ENCODE results near the gene METTL25. TPM values are rescaled to one million over a fixed set of nuclear protein-coding genes. Genes with fewer than 3 reads are reported as not detected.

The METTL25 gene
- total RNA-seq, 1 experiment from 2014 or later, result 3.5 TPM

DNA sequence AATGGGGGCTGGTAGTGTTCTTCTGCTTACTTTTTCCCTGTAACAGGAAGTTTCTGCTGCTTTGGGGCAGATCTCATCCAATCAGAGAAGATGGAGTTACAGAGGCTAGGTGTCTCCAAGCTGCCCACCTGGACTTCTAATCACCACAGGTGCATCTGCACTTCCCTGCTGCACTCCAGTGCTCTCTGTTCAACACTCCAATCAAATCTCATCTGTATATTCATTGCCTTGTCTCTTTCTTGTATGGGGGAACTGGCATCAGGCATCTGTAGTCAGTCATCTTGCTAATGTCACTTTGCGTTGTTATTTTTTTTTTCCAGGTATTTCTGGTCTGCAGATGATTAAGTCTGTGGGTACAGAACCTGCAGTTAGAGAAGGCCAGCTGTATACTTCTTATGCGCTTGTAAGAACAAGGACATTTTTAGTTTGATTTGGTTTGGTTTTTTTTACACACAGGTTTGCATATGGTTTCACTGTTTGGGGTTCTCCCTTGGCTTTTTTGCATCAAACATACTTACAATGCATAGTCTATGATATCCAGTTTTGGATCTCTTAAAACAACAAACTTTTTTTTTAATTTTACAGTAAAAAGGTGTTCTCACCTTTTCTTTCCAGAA, 116.0 kb downstream of the METTL25 start:
- DNase-seq (ENCODE audit: low read depth, low spot score) (no peak), ATAC-seq (no peak)
- H3K27ac ChIP-seq (ENCODE audit: low read length), result no peak overlapping the region
- no peaks in the 10 kb centered on the region for H3K9me3 ChIP-seq (ENCODE audit: control insufficient read depth, insufficient read depth, low read depth, low read length)
- no peaks in the 10 kb centered on the region for H3K27me3 ChIP-seq (ENCODE audit: control insufficient read depth, insufficient read depth, low read length)
- no TSS peak for BruUV-seq (replicated peaks)
- no peak overlapping the region for H3K4me3 ChIP-seq (ENCODE audit: low read depth in 2 of 2, low read length in 2 of 2)
- TF ChIP-seq REST (IDR thresholded peaks at IDR 0.05; ENCODE audit: insufficient read depth in 1 of 2, low read depth in 2 of 2, low read length in 1 of 2), result no peak
- CTCF ChIA-PET, result no interaction called here
- H3K36me3 ChIP-seq (ENCODE audit: control insufficient read depth, insufficient read depth, low read length), result no peaks in the 10 kb centered on the region
- no peaks in the 10 kb centered on the region for H3K4me1 ChIP-seq (ENCODE audit: control insufficient read depth, insufficient read depth, low read length)
- in situ Hi-C loops (cut with HindIII; ENCODE audit: low pct_unique_long_range_greater_than_20kb, low sequenced_read_pairs), result no loop called here
- intact Hi-C loops (cut with micrococcal nuclease; ENCODE audit: unreplicated experiment), result no loop called here
- POLR2A ChIA-PET, result no interaction called here

DNA sequence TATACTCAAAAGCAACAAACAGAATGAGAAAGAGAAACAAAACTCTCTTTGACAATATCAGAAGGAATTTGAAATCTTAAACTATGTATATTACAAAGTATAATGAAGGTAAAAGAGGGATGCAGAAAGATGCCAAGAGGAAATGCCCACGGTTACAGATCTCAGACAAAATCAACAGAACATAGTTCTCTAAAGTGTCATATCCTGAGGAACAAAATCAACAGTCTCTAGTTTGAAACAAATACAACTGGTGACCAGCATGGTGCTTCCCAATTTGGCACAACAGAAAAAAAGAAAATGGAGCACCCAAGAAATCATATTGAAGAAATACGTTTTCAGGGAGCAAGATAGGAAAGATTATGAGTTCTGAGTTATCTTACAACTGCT, 116.5 kb downstream of the METTL25 start:
- ChIA-PET POLR2A (no interaction called here), CTCF (no interaction called here)
- intact Hi-C loops (cut with micrococcal nuclease; ENCODE audit: unreplicated experiment), result no loop called here
- Histone ChIP-seq H3K9me3 (ENCODE audit: control insufficient read depth, insufficient read depth, low read depth, low read length) (no peaks in the 10 kb centered on the region), H3K27me3 (ENCODE audit: control insufficient read depth, insufficient read depth, low read length) (no peaks in the 10 kb centered on the region), H3K27ac (ENCODE audit: low read length) (no peak overlapping the region), H3K4me1 (ENCODE audit: control insufficient read depth, insufficient read depth, low read length) (no peaks in the 10 kb centered on the region), H3K4me3 (ENCODE audit: low read depth in 2 of 2, low read length in 2 of 2) (no peak overlapping the region), H3K36me3 (ENCODE audit: control insufficient read depth, insufficient read depth, low read length) (no peaks in the 10 kb centered on the region)
- ATAC-seq, result no peak
- no TSS peak for BruUV-seq (replicated peaks)
- TF ChIP-seq TCF7L2 (IDR thresholded peaks at IDR 0.05; ENCODE audit: low read depth, low read length), result no peak
- TF ChIP-seq POLR2AphosphoS5 (IDR thresholded peaks at IDR 0.05; ENCODE audit: low read depth, low read length), result no peak
- TF ChIP-seq, protein P1, sequence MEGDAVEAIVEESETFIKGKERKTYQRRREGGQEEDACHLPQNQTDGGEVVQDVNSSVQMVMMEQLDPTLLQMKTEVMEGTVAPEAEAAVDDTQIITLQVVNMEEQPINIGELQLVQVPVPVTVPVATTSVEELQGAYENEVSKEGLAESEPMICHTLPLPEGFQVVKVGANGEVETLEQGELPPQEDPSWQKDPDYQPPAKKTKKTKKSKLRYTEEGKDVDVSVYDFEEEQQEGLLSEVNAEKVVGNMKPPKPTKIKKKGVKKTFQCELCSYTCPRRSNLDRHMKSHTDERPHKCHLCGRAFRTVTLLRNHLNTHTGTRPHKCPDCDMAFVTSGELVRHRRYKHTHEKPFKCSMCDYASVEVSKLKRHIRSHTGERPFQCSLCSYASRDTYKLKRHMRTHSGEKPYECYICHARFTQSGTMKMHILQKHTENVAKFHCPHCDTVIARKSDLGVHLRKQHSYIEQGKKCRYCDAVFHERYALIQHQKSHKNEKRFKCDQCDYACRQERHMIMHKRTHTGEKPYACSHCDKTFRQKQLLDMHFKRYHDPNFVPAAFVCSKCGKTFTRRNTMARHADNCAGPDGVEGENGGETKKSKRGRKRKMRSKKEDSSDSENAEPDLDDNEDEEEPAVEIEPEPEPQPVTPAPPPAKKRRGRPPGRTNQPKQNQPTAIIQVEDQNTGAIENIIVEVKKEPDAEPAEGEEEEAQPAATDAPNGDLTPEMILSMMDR (IDR thresholded peaks at IDR 0.05), result no peak
- in situ Hi-C loops (cut with HindIII; ENCODE audit: low pct_unique_long_range_greater_than_20kb, low sequenced_read_pairs), result no loop called here
- DNase-seq (ENCODE audit: low read depth, low spot score), result no peak

- no TSS peak for BruUV-seq (replicated peaks)
- Histone ChIP-seq H3K27ac (ENCODE audit: low read length) (no peak overlapping the region), H3K9me3 (ENCODE audit: control insufficient read depth, insufficient read depth, low read depth, low read length) (no peaks in the 10 kb centered on the region), H3K36me3 (ENCODE audit: control insufficient read depth, insufficient read depth, low read length) (no peaks in the 10 kb centered on the region), H3K27me3 (ENCODE audit: control insufficient read depth, insufficient read depth, low read length) (no peaks in the 10 kb centered on the region), H3K4me1 (ENCODE audit: control insufficient read depth, insufficient read depth, low read length) (no peaks in the 10 kb centered on the region), H3K4me3 (ENCODE audit: low read depth in 2 of 2, low read length in 2 of 2) (no peak overlapping the region)
- POLR2A ChIA-PET, result no interaction called here
- in situ Hi-C loops (cut with HindIII; ENCODE audit: low pct_unique_long_range_greater_than_20kb, low sequenced_read_pairs) (no loop called here), intact Hi-C loops (cut with micrococcal nuclease; ENCODE audit: unreplicated experiment) (no loop called here)
- TF ChIP-seq REST (IDR thresholded peaks at IDR 0.05; ENCODE audit: insufficient read depth in 1 of 2, low read depth in 2 of 2, low read length in 1 of 2) (no peak), TCF7L2 (IDR thresholded peaks at IDR 0.05; ENCODE audit: low read depth, low read length) (no peak)
- ATAC-seq (no peak), DNase-seq (ENCODE audit: low read depth, low spot score) (no peak)
- CTCF ChIA-PET, result no interaction called here
Observed at GRCh38 chr12:82475211-82475610, 116.9 kb downstream of the METTL25 start.
